NB4 (cell line): ENCODE results near the gene STX8.

Experiments
- MAX ChIP-seq: IDR thresholded peaks from 2 replicates; pipeline ENCODE4 v1.6.1; 2011; ENCODE audit warnings: low read depth, low read length
- POLR2A ChIP-seq: IDR thresholded peaks from 2 replicates; pipeline ENCODE4 v1.6.1; 2011; ENCODE audit warnings: mild to moderate bottlenecking; ENCODE audit not compliant: insufficient read length; ENCODE audit errors: extremely low read depth
- TF ChIP-seq, protein P1 (sequence below): IDR thresholded peaks from one replicate; pipeline ENCODE4 v1.5.1; 2012; ENCODE audit warnings: low read depth, low read length

DNA sequence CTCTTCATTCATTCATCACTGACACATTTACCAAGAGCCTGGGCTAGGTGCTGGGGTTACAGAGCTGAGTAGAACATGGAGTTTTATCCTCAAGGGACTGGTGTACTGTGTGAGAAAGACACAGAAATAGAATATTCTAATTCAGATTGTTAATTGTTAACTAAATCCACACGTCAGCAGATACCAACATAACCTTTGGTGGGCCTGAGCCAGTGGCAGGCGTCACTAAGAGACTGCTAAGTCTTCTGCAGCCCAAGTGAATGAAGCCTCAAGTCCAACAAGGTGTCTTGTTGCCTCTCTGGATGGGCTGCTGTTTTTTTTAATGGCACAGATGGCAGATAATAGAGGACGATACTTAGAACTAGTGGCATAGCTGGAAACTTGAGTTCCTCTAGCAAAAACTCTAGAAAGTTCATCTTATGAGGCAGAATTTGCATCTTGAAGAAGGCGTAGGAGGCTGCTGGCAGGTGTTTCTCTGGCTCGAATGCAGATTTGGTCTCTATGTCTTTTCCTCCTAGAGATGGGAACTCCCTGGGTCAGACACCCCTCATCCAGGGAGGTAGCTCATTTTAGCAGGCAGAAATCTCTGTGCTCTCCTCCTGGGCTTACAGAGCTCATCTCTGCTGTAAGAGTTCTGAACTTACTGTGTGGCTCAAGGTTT lies 374.8 kb downstream of the STX8 start:
- TF ChIP-seq POLR2A (no peak), MAX (no peak)
- TF ChIP-seq, protein P1, sequence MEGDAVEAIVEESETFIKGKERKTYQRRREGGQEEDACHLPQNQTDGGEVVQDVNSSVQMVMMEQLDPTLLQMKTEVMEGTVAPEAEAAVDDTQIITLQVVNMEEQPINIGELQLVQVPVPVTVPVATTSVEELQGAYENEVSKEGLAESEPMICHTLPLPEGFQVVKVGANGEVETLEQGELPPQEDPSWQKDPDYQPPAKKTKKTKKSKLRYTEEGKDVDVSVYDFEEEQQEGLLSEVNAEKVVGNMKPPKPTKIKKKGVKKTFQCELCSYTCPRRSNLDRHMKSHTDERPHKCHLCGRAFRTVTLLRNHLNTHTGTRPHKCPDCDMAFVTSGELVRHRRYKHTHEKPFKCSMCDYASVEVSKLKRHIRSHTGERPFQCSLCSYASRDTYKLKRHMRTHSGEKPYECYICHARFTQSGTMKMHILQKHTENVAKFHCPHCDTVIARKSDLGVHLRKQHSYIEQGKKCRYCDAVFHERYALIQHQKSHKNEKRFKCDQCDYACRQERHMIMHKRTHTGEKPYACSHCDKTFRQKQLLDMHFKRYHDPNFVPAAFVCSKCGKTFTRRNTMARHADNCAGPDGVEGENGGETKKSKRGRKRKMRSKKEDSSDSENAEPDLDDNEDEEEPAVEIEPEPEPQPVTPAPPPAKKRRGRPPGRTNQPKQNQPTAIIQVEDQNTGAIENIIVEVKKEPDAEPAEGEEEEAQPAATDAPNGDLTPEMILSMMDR = no peak
